ENCODE measurements around the gene CNOT10. TPM values are rescaled to one million over a fixed set of nuclear protein-coding genes. Genes with fewer than 3 reads are reported as not detected.
"Not testable (repeated sequence)": the region's sequence is repeated elsewhere in the genome, so short reads cannot be mapped to it uniquely, and the experiment has no call there.

The CNOT10 gene
- total RNA-seq, 1 donor from 2014 or later, result 28.7 TPM

DNA sequence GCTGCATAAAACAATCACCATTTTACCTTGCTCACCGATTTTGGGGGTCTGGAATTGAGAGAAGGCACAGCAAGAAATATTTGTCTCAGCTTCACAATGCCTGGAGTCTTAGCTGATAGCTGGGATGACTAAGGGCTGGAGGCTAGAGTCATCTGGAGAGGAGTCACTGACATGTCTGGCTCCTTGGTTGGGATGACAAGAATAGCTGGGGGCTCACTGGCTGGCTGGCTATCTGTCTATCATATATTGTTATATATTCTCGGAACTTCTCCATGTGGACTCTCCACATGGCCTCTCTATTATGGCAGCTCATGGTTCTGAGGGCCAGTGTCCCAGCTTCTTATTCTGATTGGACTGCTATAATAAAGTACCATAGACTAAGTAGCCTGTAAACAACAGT, 112.8 kb downstream of the CNOT10 start:
- no peaks in the 10 kb centered on the region for H3K9me3 ChIP-seq
- no peaks in the 10 kb centered on the region for H3K4me1 ChIP-seq
- no peaks in the 10 kb centered on the region for H3K27me3 ChIP-seq
- H3K36me3 ChIP-seq, result no peaks in the 10 kb centered on the region
- intact Hi-C loops (cut with DNase I), result no loop called here
- no peak overlapping the region for H3K4me3 ChIP-seq
- TF ChIP-seq CTCF (IDR thresholded peaks at IDR 0.05) (no peak), POLR2A (IDR thresholded peaks at IDR 0.05) (no peak), POLR2AphosphoS5 (IDR thresholded peaks at IDR 0.05; ENCODE audit: insufficient read depth in 1 of 2, low read depth in 1 of 2) (no peak)
- no peak overlapping the region for H3K27ac ChIP-seq
- no peak for DNase-seq (ENCODE audit: extremely low spot score in 2 of 2)

GRCh38 chr3:32801440-32801839, 116.5 kb downstream of the CNOT10 start:
- intact Hi-C loops (cut with DNase I); H3K9me3 ChIP-seq; H3K36me3 ChIP-seq; H3K4me3 ChIP-seq; H3K27me3 ChIP-seq; DNase-seq (ENCODE audit: extremely low spot score in 2 of 2); H3K4me1 ChIP-seq; H3K27ac ChIP-seq: not testable (repeated sequence)

DNA sequence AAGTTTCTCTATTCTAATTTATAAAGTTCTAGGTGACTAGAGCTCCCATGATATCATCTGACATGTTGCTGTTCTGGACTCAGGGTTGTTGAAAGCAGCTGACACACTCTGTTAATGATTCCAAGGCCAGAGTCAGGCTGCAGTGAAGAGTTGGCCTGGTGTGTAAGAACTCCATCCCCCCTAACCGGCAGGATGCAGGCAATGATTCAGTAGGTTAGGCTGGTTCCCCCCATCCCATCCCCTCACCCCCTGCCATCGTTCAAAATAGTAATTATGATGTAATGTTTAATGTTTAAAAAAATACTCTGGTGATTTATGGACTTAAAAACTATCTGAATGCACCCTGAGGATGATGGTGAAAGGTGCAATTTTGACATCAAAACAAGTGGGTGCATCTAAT, 128.2 kb downstream of the CNOT10 start:
- TF ChIP-seq CTCF (IDR thresholded peaks at IDR 0.05) (no peak), POLR2AphosphoS5 (IDR thresholded peaks at IDR 0.05; ENCODE audit: insufficient read depth in 1 of 2, low read depth in 1 of 2) (no peak)
- no peaks in the 10 kb centered on the region for H3K9me3 ChIP-seq
- H3K27me3 ChIP-seq, result no peaks in the 10 kb centered on the region
- intact Hi-C loops (cut with DNase I), result no loop called here
- no peak overlapping the region for H3K4me3 ChIP-seq
- H3K4me1 ChIP-seq, result peaks cover 17% of the 10 kb centered on the region
- no peaks in the 10 kb centered on the region for H3K36me3 ChIP-seq
- DNase-seq (ENCODE audit: extremely low spot score in 2 of 2), result no peak
- H3K27ac ChIP-seq, result no peak overlapping the region

DNA sequence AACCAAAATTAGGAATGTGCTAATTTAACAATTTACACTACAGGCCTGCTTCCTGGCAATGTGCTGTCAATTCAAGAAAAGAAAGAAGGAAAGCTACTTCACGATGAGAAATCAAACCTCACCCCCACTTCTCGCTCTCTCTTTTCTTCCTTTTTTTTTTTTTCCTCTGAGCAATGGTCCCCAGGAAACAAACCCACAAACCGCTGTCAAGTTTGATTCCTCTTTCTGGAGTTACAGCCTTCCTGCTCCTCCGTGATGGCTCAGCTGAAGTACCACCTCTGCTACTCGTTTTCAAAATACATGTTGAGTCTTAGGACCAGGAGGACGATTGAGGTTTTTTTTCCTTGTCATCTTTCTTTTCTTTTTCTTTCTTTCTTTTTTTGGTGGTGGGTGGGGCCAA, 129.4 kb downstream of the CNOT10 start:
- Histone ChIP-seq H3K36me3 (no peaks in the 10 kb centered on the region), H3K4me3 (no peak overlapping the region), H3K27me3 (peaks cover 5% of the 10 kb centered on the region), H3K27ac (no peak overlapping the region), H3K9me3 (no peaks in the 10 kb centered on the region), H3K4me1 (peaks cover 17% of the 10 kb centered on the region)
- no peak for TF ChIP-seq CTCF (IDR thresholded peaks at IDR 0.05)
- no peak for TF ChIP-seq POLR2AphosphoS5 (IDR thresholded peaks at IDR 0.05; ENCODE audit: insufficient read depth in 1 of 2, low read depth in 1 of 2)
- TF ChIP-seq POLR2A (IDR thresholded peaks at IDR 0.05), result no peak
- intact Hi-C loops (cut with DNase I), result no loop called here
- DNase-seq (ENCODE audit: extremely low spot score in 2 of 2), result no peak

GRCh38 chr3:32815841-32816438, 131.0 kb downstream of the CNOT10 start:
- Histone ChIP-seq H3K27me3 (peaks cover 12% of the 10 kb centered on the region), H3K4me1 (peaks cover 17% of the 10 kb centered on the region), H3K9me3 (no peaks in the 10 kb centered on the region), H3K27ac (no peak overlapping the region), H3K4me3 (no peak overlapping the region), H3K36me3 (no peaks in the 10 kb centered on the region)
- no peak for DNase-seq (ENCODE audit: extremely low spot score in 2 of 2)
- intact Hi-C loops (cut with DNase I), result no loop called here
- TF ChIP-seq POLR2A (IDR thresholded peaks at IDR 0.05) (no peak), CTCF (IDR thresholded peaks at IDR 0.05) (no peak), POLR2AphosphoS5 (IDR thresholded peaks at IDR 0.05; ENCODE audit: insufficient read depth in 1 of 2, low read depth in 1 of 2) (no peak)

Measured in vagina (tissue), 2 donors.